Muscle layer of colon (tissue), 2 donors: ENCODE data around the gene FBRSL1.

Source experiments
- H3K27ac ChIP-seq: one replicate; pipeline ENCODE4 v1.7.0; 2013; ENCODE audit warnings: low read depth, mild to moderate bottlenecking, low read length, moderate library complexity
- H3K27me3 ChIP-seq, 2 donors: one replicate each; pipeline ENCODE4 v1.7.0; 2013; ENCODE audit warnings: low read length in 2 of 2, mild to moderate bottlenecking in 2 of 2; ENCODE audit not compliant: insufficient read depth in 2 of 2, control insufficient read depth in 1 of 2
- H3K36me3 ChIP-seq: one replicate; pipeline ENCODE4 v1.7.0; 2013; ENCODE audit warnings: mild to moderate bottlenecking, low read length; ENCODE audit not compliant: insufficient read depth
- H3K4me1 ChIP-seq: one replicate; pipeline ENCODE4 v1.7.0; 2013; ENCODE audit warnings: mild to moderate bottlenecking, low read length; ENCODE audit not compliant: insufficient read depth
- H3K4me3 ChIP-seq, 2 donors: one replicate each; pipeline ENCODE4 v1.7.0; 2013; ENCODE audit warnings: low read length in 2 of 2, low read depth in 1 of 2, mild to moderate bottlenecking in 1 of 2, moderate library complexity in 1 of 2
- H3K9ac ChIP-seq: one replicate; pipeline ENCODE4 v1.7.0; 2013; ENCODE audit warnings: low read length
- H3K9me3 ChIP-seq: one replicate; pipeline ENCODE4 v1.7.0; 2013; ENCODE audit warnings: mild to moderate bottlenecking, low read length
- donor health status: abdominal sarcoma.
- donor health status: Adenocarcinoma of cecum.

Gene FBRSL1

DNA sequence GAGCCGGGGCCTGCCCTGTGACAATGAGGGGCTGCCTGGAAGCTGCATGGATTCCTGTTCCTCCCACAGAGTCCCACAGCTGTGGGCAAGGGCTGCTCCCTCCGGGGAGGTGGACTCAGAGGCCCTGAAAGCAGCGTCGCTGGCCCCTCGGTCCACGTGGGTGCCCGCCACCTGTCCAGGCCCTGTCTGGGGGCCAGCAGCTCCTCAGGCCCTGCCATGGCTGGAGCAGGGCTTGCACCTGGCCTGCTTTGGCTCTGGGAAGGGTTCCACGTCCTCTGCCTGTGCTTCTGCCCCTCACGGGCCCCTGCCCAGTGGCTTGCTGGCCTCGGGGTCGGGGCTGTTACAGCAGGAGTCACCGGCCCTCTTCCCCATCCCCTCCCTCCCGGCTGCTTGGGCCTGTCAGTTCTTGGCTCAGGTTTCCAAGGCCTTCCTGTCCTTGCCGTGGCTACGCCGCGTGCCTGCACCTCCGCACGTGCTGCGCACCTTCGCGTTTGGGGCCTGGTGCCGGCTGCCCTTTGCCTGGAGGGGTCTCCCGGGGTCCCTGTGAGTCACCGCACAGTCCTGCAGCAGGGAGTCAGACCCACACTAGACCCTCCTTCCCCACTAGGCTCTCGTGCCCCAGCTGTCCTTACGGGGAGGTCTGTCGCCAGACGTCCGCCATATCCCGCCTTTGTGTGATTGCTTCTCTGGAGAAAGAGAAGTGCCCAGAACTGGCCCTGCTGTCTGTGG is 5.8 kb downstream of the FBRSL1 start:
- H3K4me1 ChIP-seq = peaks cover 81% of the 10 kb centered on the region
- no peaks in the 10 kb centered on the region for H3K36me3 ChIP-seq
- no peaks in the 10 kb centered on the region for H3K27me3 ChIP-seq
- H3K9ac ChIP-seq = no peak overlapping the region
- no peak overlapping the region for H3K27ac ChIP-seq
- no peak overlapping the region for H3K4me3 ChIP-seq
- no peaks in the 10 kb centered on the region for H3K9me3 ChIP-seq

DNA sequence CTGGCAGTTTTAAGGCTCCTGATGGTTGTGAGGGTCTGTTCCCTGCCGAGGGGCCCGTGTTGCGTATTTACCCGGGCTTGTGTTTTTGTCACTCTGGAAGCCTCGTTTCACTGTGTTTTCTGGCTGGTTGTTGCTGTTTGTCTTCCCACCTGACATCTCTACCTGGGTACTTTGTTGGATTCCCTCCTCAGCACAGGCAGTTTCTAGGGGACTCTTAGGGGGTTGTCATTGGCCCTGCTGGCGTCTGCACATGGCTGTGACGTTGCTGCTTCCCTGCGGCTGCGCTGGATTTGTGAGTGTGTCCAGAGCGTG is 6.4 kb downstream of the FBRSL1 start:
- Histone ChIP-seq H3K27ac (no peak overlapping the region), H3K4me1 (peaks cover 81% of the 10 kb centered on the region), H3K9me3 (no peaks in the 10 kb centered on the region), H3K27me3 (no peaks in the 10 kb centered on the region), H3K4me3 (no peak overlapping the region), H3K9ac (no peak overlapping the region), H3K36me3 (no peaks in the 10 kb centered on the region)

DNA sequence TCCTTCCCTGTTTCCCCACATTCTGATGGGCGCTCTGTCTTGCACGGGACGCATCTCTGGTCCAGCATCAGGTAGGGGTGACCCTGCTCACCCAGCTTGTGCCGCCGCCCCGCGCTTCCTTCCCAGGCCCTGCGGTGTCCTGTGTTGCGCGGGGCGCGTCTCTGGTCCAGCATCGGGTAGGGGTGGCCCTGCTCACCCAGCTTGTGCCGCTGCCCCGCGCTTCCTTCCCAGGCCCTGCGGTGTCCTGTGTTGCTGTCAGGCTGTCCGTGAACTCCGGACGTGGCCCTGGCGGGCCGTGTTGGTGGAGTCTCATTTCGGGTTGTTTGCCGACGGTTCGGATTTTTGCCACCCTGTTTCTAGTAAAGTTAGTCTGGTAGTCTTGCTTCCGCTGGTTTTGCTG is 6.8 kb downstream of the FBRSL1 start:
- Histone ChIP-seq H3K4me1 (peaks cover 81% of the 10 kb centered on the region), H3K36me3 (no peaks in the 10 kb centered on the region), H3K27me3 (no peaks in the 10 kb centered on the region), H3K27ac (no peak overlapping the region), H3K9ac (no peak overlapping the region), H3K9me3 (no peaks in the 10 kb centered on the region), H3K4me3 (no peak overlapping the region)

DNA sequence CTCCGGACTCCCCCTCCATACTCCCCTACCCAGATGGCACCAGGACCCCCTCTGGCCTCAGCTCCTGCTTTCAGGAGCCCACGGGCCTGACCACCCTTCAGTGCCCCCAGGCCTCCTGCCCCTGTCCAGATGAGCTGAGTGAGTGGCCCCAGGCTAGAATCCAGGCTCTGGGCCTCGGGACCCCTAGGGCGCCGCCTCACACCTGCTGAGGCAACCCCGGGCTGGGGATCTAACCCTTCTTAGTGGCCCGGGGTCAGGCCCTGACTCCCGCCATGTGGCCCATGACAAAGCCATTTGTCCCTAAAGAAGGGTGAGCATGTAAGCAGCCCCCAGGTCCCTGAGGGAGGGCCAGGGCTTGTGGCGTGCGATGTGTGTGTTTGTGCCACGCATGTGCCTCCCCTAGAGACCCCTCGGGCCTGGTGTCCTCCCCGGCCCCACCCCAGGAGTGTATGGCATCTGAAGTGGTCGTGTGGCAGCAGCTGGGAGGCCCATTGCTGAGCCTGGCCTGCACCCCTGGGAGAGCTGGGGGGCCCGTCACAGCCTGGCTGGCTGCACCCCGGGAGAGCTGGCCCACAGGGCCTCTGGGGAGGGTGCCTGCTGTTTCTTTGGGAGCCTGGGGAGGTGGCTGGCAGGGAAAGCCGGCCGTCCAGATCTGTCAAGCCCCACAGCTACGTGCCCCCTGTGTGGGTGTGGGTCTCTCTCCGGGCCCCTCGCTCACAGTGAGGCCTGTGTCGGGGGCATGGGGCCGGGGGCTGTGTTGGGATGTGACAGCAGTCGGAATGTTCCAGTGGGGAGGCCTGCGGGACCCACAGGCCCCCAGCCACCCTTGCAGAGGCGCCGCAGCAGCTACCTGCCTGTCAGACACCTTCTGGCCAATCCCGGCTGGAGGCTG is 7.8 kb downstream of the FBRSL1 start:
- H3K36me3 ChIP-seq = no peaks in the 10 kb centered on the region
- H3K27me3 ChIP-seq = no peaks in the 10 kb centered on the region
- no peak overlapping the region for H3K27ac ChIP-seq
- H3K9ac ChIP-seq = no peak overlapping the region
- no peak overlapping the region for H3K4me3 ChIP-seq
- H3K9me3 ChIP-seq = no peaks in the 10 kb centered on the region
- H3K4me1 ChIP-seq = peaks cover 78% of the 10 kb centered on the region

DNA sequence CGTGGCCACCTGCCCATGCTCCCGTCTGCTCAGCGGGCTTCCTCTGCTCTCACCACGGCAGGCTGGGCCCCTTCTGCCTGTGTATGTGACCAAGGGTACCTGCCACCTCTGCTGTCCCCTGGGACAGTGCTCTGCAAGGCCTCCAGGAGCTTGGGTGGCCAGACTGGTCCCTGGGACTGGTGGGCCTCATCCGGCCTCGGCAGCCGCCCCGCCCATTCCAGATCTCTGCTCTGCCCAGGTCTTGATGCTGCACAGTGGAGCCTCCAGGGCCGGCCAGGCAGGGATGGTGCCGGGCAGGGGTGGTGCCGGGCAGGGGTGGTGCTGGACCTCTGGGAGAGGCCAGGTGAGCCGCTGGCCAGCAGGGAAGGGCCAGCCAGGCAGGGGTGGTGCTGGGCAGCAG is 9.0 kb downstream of the FBRSL1 start:
- Histone ChIP-seq H3K4me3 (no peak overlapping the region), H3K4me1 (peaks cover 66% of the 10 kb centered on the region), H3K36me3 (no peaks in the 10 kb centered on the region), H3K9ac (no peak overlapping the region), H3K27ac (no peak overlapping the region), H3K9me3 (no peaks in the 10 kb centered on the region), H3K27me3 (no peaks in the 10 kb centered on the region)

DNA sequence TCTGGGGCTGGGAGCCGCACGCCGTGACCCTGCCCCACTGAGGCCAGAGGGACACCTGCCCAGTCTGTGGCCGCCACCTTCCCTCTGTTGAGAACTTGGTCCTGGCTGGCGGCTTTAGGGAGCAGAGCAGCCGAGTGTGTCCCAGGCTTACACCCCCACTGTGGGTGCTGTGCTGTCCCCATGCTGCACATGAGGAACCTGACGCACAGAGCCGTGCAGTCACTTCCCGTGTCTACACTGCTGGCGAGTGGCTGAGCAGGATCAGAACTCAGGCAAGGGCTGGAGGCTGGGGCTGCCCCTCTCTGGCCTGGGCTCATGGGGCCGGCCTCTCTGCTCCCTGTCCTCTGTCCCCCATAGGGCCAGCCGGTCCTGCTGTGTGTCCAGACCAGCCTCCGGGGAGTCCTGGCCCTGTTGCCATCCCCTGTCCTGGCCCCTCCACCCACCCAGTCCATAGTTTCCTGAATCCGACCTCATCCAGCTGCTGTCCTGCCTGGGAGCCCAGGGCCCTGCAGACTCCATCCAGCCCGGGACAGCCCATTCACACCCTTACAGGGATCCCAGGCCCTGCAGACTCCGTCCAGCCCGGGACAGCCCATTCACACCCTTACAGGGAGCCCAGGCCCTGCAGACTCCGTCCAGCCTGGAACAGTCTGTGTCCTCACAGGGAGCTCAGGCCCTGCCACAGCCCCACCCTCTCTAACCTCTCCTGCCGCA is 10.3 kb downstream of the FBRSL1 start:
- Histone ChIP-seq H3K9ac (no peak overlapping the region), H3K27me3 (no peaks in the 10 kb centered on the region), H3K9me3 (no peaks in the 10 kb centered on the region), H3K27ac (no peak overlapping the region), H3K4me3 (no peak overlapping the region), H3K4me1 (peaks cover 66% of the 10 kb centered on the region), H3K36me3 (no peaks in the 10 kb centered on the region)

DNA sequence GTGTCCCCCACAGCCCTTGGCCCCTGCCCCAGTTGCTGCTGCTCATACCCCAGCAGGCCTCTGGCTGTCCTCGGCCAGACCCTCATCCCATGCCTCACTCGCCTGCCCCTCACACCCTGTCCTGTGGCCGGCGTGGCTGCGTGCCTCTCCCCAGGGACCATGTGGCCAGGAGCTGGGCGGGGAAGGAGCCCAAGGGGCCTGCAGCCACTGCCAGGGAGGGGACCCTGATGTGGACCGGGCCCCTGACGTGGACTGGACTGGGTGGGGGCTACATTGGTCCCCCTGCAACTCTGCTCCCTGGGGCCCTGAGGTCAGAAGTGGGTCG is 10.9 kb downstream of the FBRSL1 start:
- H3K27ac ChIP-seq = no peak overlapping the region
- H3K4me3 ChIP-seq = no peak overlapping the region
- H3K36me3 ChIP-seq = no peaks in the 10 kb centered on the region
- H3K9ac ChIP-seq = no peak overlapping the region
- no peaks in the 10 kb centered on the region for H3K27me3 ChIP-seq
- H3K4me1 ChIP-seq = peaks cover 66% of the 10 kb centered on the region
- no peaks in the 10 kb centered on the region for H3K9me3 ChIP-seq

DNA sequence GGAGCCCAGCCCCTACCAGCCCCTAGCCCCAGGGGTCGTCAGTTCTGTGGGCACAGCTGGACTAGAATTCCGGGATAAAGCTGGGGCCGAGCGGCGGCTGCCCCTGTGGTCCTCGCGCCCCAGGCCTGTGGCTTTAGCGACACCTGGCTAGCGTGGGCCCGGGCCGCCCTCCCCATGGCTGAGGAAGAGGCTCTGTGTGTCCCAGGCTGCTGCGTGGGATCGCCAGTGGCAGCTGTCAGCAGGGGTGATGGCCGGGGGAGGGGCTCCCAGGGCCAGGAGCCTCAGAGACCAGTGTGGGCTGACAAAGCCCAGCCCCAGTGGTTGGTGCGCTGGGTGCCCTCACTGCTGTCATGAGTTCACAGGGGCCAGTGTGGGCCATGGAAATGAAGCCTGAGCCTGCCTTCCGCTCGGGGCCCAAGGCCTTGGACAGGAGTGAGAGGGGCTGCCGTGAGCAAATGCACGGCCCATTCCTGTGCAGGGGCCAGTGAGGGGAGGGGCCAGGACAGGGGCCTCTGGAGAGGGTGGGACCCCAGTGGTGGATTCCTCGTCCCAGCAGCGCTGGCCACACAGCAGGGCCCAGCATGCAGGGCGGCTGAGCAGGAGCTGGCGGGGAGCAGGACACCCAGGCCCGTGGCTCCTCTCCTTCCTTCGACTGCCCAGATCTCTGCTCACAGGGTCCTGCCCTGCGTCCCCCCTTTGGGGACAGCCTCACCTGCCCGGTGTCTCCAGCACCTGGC is 11.4 kb downstream of the FBRSL1 start:
- H3K9ac ChIP-seq = no peak overlapping the region
- no peak overlapping the region for H3K4me3 ChIP-seq
- no peaks in the 10 kb centered on the region for H3K9me3 ChIP-seq
- H3K27ac ChIP-seq = no peak overlapping the region
- H3K36me3 ChIP-seq = no peaks in the 10 kb centered on the region
- no peaks in the 10 kb centered on the region for H3K27me3 ChIP-seq
- peaks cover 66% of the 10 kb centered on the region for H3K4me1 ChIP-seq

DNA sequence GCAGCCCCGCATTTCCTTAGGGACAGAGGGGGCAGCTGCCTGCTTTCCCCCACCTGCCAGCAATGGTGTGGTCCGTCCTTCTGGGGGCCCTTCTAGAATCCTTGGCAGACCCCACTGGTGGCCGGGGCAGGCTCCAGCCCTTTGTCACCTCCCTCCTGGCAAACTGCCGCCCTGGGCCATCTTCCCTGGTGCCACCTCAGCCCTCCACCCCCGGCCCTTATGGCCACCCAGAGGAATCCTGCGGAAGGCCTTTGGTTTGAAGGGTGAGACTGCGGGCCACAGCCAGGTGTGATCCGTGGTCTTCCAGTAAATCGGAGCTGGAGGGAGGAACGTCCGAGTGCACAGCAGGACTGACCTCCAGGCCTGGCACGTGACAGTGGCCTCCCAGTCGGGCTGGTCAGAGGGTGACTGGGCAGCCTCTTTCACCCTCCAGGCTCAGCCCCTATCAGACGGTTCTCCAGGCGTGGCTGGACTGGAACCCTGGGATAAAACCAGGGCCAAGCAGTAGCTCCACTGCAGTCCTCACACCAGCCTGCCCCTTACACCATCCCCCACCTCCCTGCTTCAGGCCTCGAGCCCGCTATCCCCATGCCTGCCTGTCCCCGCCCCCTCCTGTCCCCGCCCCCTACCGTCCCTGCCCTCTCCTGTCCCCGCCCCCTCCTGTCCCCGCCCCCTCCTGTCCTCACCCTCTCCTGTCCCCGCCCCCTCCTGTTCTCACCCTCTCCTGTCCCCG is 12.4 kb downstream of the FBRSL1 start:
- Histone ChIP-seq H3K9ac (no peak overlapping the region), H3K4me1 (peaks cover 67% of the 10 kb centered on the region)

DNA sequence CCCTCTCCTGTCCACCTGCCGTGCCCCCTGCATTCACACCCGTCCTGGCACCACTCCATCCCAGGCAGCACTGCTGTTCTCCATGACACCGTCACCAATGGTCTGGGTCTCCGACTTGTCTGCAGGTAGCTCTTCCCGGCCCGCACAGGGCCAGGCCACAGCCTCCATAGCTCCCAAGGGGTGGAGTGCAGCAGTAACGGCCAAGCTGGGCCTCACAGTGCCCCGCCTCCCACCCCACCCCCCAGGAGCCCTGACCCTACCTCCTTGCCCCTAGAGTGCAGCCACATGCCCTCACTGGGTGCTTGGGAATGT is 12.9 kb downstream of the FBRSL1 start:
- Histone ChIP-seq H3K4me1 (peaks cover 67% of the 10 kb centered on the region), H3K9me3 (no peaks in the 10 kb centered on the region), H3K4me3 (no peak overlapping the region), H3K27ac (no peak overlapping the region), H3K9ac (no peak overlapping the region), H3K27me3 (no peaks in the 10 kb centered on the region), H3K36me3 (no peaks in the 10 kb centered on the region)

More for the DNA sequence above, 12.4 kb downstream of the FBRSL1 start:
- no peaks in the 10 kb centered on the region for H3K9me3 ChIP-seq
- H3K27me3 ChIP-seq = no peaks in the 10 kb centered on the region
- H3K4me3 ChIP-seq = no peak overlapping the region
- H3K36me3 ChIP-seq = no peaks in the 10 kb centered on the region
- no peak overlapping the region for H3K27ac ChIP-seq
